ENCODE measurements around the gene MAML3.

MAML3 gene

GRCh38 chr4:139934057-139934707, 219.8 kb downstream of the MAML3 start:
- H3K27ac Mint-ChIP-seq = no peak overlapping the region
- ATAC-seq (replicated peaks) (no peak), DNase-seq (no peak)
- H3K36me3 Mint-ChIP-seq = no peaks in the 10 kb centered on the region
- no peaks in the 10 kb centered on the region for H3K4me1 Mint-ChIP-seq
- H3K9me3 Mint-ChIP-seq = no peaks in the 10 kb centered on the region
- no peaks in the 10 kb centered on the region for H3K27me3 Mint-ChIP-seq
- no peak overlapping the region for H3K4me3 Mint-ChIP-seq

GRCh38 chr4:139933541-139933940, 220.4 kb downstream of the MAML3 start:
- Mint-ChIP-seq H3K4me3 (no peak overlapping the region), H3K27me3 (no peaks in the 10 kb centered on the region)

GRCh38 chr4:139933104-139933503, 220.9 kb downstream of the MAML3 start:
- H3K27ac Mint-ChIP-seq = no peak overlapping the region

More at GRCh38 chr4:139933541-139933940, 220.4 kb downstream of the MAML3 start:
- Mint-ChIP-seq H3K36me3 (no peaks in the 10 kb centered on the region), H3K4me1 (no peaks in the 10 kb centered on the region), H3K27ac (no peak overlapping the region), H3K9me3 (no peaks in the 10 kb centered on the region)
- DNase-seq (no peak), ATAC-seq (replicated peaks) (no peak)

GRCh38 chr4:139924782-139925181, 229.2 kb downstream of the MAML3 start:
- no peaks in the 10 kb centered on the region for H3K27me3 Mint-ChIP-seq
- no peaks in the 10 kb centered on the region for H3K36me3 Mint-ChIP-seq
- ATAC-seq (replicated peaks) (no peak), DNase-seq (no peak)
- H3K9me3 Mint-ChIP-seq = no peaks in the 10 kb centered on the region
- no peak overlapping the region for H3K27ac Mint-ChIP-seq
- H3K4me3 Mint-ChIP-seq = no peak overlapping the region
- no peaks in the 10 kb centered on the region for H3K4me1 Mint-ChIP-seq

More at GRCh38 chr4:139933104-139933503, 220.9 kb downstream of the MAML3 start:
- Mint-ChIP-seq H3K36me3 (no peaks in the 10 kb centered on the region), H3K4me1 (no peaks in the 10 kb centered on the region), H3K27me3 (no peaks in the 10 kb centered on the region), H3K4me3 (no peak overlapping the region), H3K9me3 (no peaks in the 10 kb centered on the region)
- DNase-seq (no peak), ATAC-seq (replicated peaks) (no peak)

GRCh38 chr4:139922406-139923024, 231.5 kb downstream of the MAML3 start:
- H3K9me3 Mint-ChIP-seq = no peaks in the 10 kb centered on the region
- H3K4me3 Mint-ChIP-seq = no peak overlapping the region
- no peaks in the 10 kb centered on the region for H3K27me3 Mint-ChIP-seq
- no peaks in the 10 kb centered on the region for H3K36me3 Mint-ChIP-seq
- DNase-seq (no peak), ATAC-seq (replicated peaks) (no peak)
- no peak overlapping the region for H3K27ac Mint-ChIP-seq
- H3K4me1 Mint-ChIP-seq = no peaks in the 10 kb centered on the region

- no peak overlapping the region for H3K27ac Mint-ChIP-seq
- no peaks in the 10 kb centered on the region for H3K36me3 Mint-ChIP-seq
- H3K4me3 Mint-ChIP-seq = no peak overlapping the region
- no peaks in the 10 kb centered on the region for H3K9me3 Mint-ChIP-seq
- H3K4me1 Mint-ChIP-seq = no peaks in the 10 kb centered on the region
- no peak for ATAC-seq (replicated peaks)
- no peak for DNase-seq
- no peaks in the 10 kb centered on the region for H3K27me3 Mint-ChIP-seq
These were observed 232.4 kb downstream of the MAML3 start for GRCh38 chr4:139921429-139922184.

- Mint-ChIP-seq H3K27ac (no peak overlapping the region), H3K36me3 (no peaks in the 10 kb centered on the region)
These were observed 233.4 kb downstream of the MAML3 start for GRCh38 chr4:139920486-139921002.

GRCh38 chr4:139919521-139919920, 234.5 kb downstream of the MAML3 start:
- Mint-ChIP-seq H3K27ac (no peak overlapping the region), H3K4me1 (no peaks in the 10 kb centered on the region), H3K36me3 (no peaks in the 10 kb centered on the region), H3K27me3 (no peaks in the 10 kb centered on the region), H3K4me3 (no peak overlapping the region), H3K9me3 (no peaks in the 10 kb centered on the region)
- no peak for ATAC-seq (replicated peaks)
- no peak for DNase-seq

More at GRCh38 chr4:139920486-139921002, 233.4 kb downstream of the MAML3 start:
- H3K4me1 Mint-ChIP-seq = no peaks in the 10 kb centered on the region
- DNase-seq = no peak
- H3K9me3 Mint-ChIP-seq = no peaks in the 10 kb centered on the region
- no peak for ATAC-seq (replicated peaks)
- no peak overlapping the region for H3K4me3 Mint-ChIP-seq
- H3K27me3 Mint-ChIP-seq = no peaks in the 10 kb centered on the region

- Mint-ChIP-seq H3K4me1 (no peaks in the 10 kb centered on the region), H3K4me3 (no peak overlapping the region), H3K36me3 (no peaks in the 10 kb centered on the region), H3K27me3 (no peaks in the 10 kb centered on the region), H3K27ac (no peak overlapping the region), H3K9me3 (no peaks in the 10 kb centered on the region)
- ATAC-seq (replicated peaks) (no peak), DNase-seq (no peak)
These were observed 235.0 kb downstream of the MAML3 start for GRCh38 chr4:139919004-139919403.

GRCh38 chr4:139918591-139918990, 235.4 kb downstream of the MAML3 start:
- Mint-ChIP-seq H3K27ac (no peak overlapping the region), H3K36me3 (no peaks in the 10 kb centered on the region), H3K27me3 (no peaks in the 10 kb centered on the region)

GRCh38 chr4:139917896-139918295, 236.1 kb downstream of the MAML3 start:
- Mint-ChIP-seq H3K9me3 (no peaks in the 10 kb centered on the region), H3K4me1 (no peaks in the 10 kb centered on the region), H3K27ac (no peak overlapping the region), H3K36me3 (no peaks in the 10 kb centered on the region), H3K4me3 (no peak overlapping the region), H3K27me3 (no peaks in the 10 kb centered on the region)
- DNase-seq = no peak
- ATAC-seq (replicated peaks) = no peak

More at GRCh38 chr4:139918591-139918990, 235.4 kb downstream of the MAML3 start:
- Mint-ChIP-seq H3K4me3 (no peak overlapping the region), H3K9me3 (no peaks in the 10 kb centered on the region), H3K4me1 (no peaks in the 10 kb centered on the region)
- DNase-seq = no peak
- ATAC-seq (replicated peaks) = no peak

GRCh38 chr4:139916041-139916440, 237.9 kb downstream of the MAML3 start:
- no peak for ATAC-seq (replicated peaks)
- no peak for DNase-seq
- Mint-ChIP-seq H3K36me3 (no peaks in the 10 kb centered on the region), H3K27me3 (no peaks in the 10 kb centered on the region), H3K4me3 (no peak overlapping the region), H3K4me1 (no peaks in the 10 kb centered on the region), H3K27ac (no peak overlapping the region), H3K9me3 (no peaks in the 10 kb centered on the region)

GRCh38 chr4:139915037-139915436, 238.9 kb downstream of the MAML3 start:
- Mint-ChIP-seq H3K9me3 (no peaks in the 10 kb centered on the region), H3K36me3 (no peaks in the 10 kb centered on the region), H3K4me3 (no peak overlapping the region), H3K27me3 (no peaks in the 10 kb centered on the region), H3K27ac (no peak overlapping the region), H3K4me1 (no peaks in the 10 kb centered on the region)
- ATAC-seq (replicated peaks) (no peak), DNase-seq (no peak)

GRCh38 chr4:139913995-139914598, 239.9 kb downstream of the MAML3 start:
- Mint-ChIP-seq H3K4me3 (no peak overlapping the region), H3K27ac (no peak overlapping the region), H3K4me1 (no peaks in the 10 kb centered on the region), H3K36me3 (no peaks in the 10 kb centered on the region), H3K27me3 (no peaks in the 10 kb centered on the region), H3K9me3 (no peaks in the 10 kb centered on the region)
- no peak for ATAC-seq (replicated peaks)
- no peak for DNase-seq

Data from stimulated activated naive B cell treated with anti-CD40 and anti-IgM and Interleukin-4, amounts not matched to agents 10 μg/mL and 1 μg/mL and 100 μg/mL, for 72 hours (primary cell).